Activated CD8-positive, alpha-beta memory T cell treated with anti-CD3 and anti-CD28 coated beads, Interleukin-2, amount 10 ng/mL, durations not matched to agents 7 days and 5 days (primary cell): ENCODE results near the gene DGKD. TPM values are rescaled to one million over a fixed set of nuclear protein-coding genes. Genes with fewer than 3 reads are reported as not detected.
A peak's percentile ranks its signal among the peaks of the same experiment; 100 is the strongest.
"Not testable (repeated sequence)": the region's sequence is repeated elsewhere in the genome, so short reads cannot be mapped to it uniquely, and the experiment has no call there.

Experiments used
- ATAC-seq: fragments of 150-1000 bp; cut with Tn5 transposase; one replicate; pipeline ENCODE4 v1.10.0; 2021; ENCODE audit warnings: moderate library complexity
- CTCF ChIA-PET: fragments of 350-600 bp; sonication (Branson Sonifier 250); formaldehyde crosslinking; loops from one replicate; lab custom pipeline; 2021; ENCODE audit warnings: antibody characterized with exemption; lab: Charles Lee
- DNase-seq: peaks from one replicate; pipeline ENCODE4 v3.0.0-alpha.2; 2020
- H3K27ac Mint-ChIP-seq: one replicate; pipeline ENCODE4 v1.8.0; 2021; ENCODE audit warnings: mild to moderate bottlenecking, mixed read lengths
- H3K27me3 Mint-ChIP-seq: one replicate; pipeline ENCODE4 v1.8.0; 2021; ENCODE audit warnings: mixed read lengths
- H3K36me3 Mint-ChIP-seq: one replicate; pipeline ENCODE4 v1.8.0; 2021; ENCODE audit warnings: mild to moderate bottlenecking, mixed read lengths
- H3K4me1 Mint-ChIP-seq: one replicate; pipeline ENCODE4 v1.8.0; 2021; ENCODE audit warnings: mixed read lengths
- H3K4me3 Mint-ChIP-seq: one replicate; pipeline ENCODE4 v1.8.0; 2021; ENCODE audit warnings: mild to moderate bottlenecking, moderate library complexity, mixed read lengths
- H3K9me3 Mint-ChIP-seq: one replicate; pipeline ENCODE4 v1.8.0; 2022; ENCODE audit warnings: low read depth, mixed read lengths
- total RNA-seq, 2 experiments: library from RNA; stranded (reverse); gene quantifications; one replicate each; pipeline ENCODE4 v1.2.3, GENCODE V29; 2021

The DGKD gene
- total RNA-seq, 2 experiments from 2014 or later: 42.3 to 92.4 TPM

DNA sequence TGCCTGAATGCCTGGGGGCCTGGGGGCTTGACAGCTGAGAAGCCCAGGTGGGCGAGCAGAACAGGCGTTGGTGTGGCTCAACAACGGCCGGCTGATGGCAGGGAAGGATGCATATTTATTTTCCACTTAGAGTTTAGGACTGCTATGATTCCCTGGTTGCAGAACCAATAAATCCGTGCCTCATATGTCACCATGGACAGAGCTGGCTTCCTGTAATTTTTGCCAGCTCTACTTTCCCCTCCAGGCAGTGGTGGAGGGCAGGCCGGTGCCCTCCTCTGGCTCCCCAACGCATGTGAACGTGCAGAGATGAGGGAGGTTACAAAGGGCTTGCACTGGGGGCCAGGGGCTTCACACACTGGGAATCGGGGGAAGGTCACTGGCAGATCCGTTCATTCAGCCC lies 28.5 kb upstream of the DGKD start:
- no peaks in the 10 kb centered on the region for H3K9me3 Mint-ChIP-seq
- H3K4me3 Mint-ChIP-seq: no peak overlapping the region
- DNase-seq: no peak
- CTCF ChIA-PET: interaction anchor here (0.7 to 1.9 kb wide), 2 partner anchors 10 to 117 kb away, joined by 3 to 8 read pairs; no protein-coding TSS in a partner anchor
- ATAC-seq: no peak
- H3K27me3 Mint-ChIP-seq: peaks cover 8% of the 10 kb centered on the region
- H3K36me3 Mint-ChIP-seq: peaks cover 1% of the 10 kb centered on the region
- peaks cover 25% of the 10 kb centered on the region for H3K4me1 Mint-ChIP-seq
- H3K27ac Mint-ChIP-seq: no peak overlapping the region

DNA sequence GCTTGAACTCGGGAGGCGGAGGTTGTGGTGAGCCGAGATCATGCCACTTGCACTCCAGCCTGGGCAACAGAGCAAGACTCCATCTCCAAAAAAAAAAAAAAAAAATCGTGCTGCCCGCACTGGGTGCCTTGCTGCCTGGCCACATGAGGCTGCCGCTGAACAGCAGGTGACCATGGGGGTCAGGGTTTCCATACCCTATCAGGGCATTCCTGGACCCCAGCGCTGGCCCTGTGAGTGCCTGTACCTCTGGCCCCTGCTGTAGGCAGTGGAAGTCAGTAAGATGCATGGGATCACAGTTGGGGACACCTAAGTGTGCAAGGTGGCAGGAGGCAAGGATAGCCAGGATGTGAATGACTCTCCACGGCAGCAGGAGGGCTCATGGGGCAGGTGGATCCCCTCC lies 27.8 kb upstream of the DGKD start:
- DNase-seq: no peak
- H3K4me1 Mint-ChIP-seq: peaks cover 32% of the 10 kb centered on the region
- H3K9me3 Mint-ChIP-seq: no peaks in the 10 kb centered on the region
- H3K27me3 Mint-ChIP-seq: peaks cover 2% of the 10 kb centered on the region
- peaks cover 3% of the 10 kb centered on the region for H3K36me3 Mint-ChIP-seq
- H3K4me3 Mint-ChIP-seq: no peak overlapping the region
- CTCF ChIA-PET: interaction anchor here (1.9 kb wide), 1 partner anchor 9 kb away, joined by 8 read pairs; no protein-coding TSS in a partner anchor
- no peak for ATAC-seq
- H3K27ac Mint-ChIP-seq: no peak overlapping the region

DNA sequence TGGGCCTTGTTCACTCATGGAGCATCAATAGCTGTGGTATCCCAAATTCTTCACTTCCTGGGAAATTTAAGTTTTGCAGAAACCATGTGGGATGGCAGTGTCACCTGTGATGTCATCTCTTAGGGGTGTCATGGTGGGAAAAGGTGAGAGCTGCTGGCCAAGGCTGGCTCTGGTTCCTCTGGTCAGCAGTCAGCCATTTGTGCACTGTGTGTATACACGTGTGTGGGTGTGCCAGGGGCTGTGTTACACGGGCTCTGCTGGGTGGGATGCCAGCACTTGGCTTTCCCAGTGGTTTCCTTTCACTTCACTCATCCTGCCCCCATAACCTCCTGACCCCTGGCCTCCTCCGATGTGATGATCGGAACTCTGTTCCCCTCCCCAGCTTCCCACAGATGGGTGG lies 25.4 kb upstream of the DGKD start:
- no peaks in the 10 kb centered on the region for H3K9me3 Mint-ChIP-seq
- ATAC-seq (no peak), DNase-seq (no peak)
- no peaks in the 10 kb centered on the region for H3K27me3 Mint-ChIP-seq
- H3K27ac Mint-ChIP-seq: no peak overlapping the region
- H3K4me1 Mint-ChIP-seq: peaks cover 35% of the 10 kb centered on the region
- CTCF ChIA-PET: interaction anchor here (0.6 kb wide), 1 partner anchor 492 kb away, joined by 3 read pairs; no protein-coding TSS in a partner anchor
- no peak overlapping the region for H3K4me3 Mint-ChIP-seq
- peaks cover 6% of the 10 kb centered on the region for H3K36me3 Mint-ChIP-seq

GRCh38 chr2:233329489-233330135 lies 24.7 kb upstream of the DGKD start:
- CTCF ChIA-PET: interaction anchor here (2.4 kb wide), 1 partner anchor 8 kb away, joined by 12 read pairs; no protein-coding TSS in a partner anchor
- Mint-ChIP-seq H3K27ac (no peak overlapping the region), H3K27me3 (no peaks in the 10 kb centered on the region), H3K4me3 (no peak overlapping the region), H3K36me3 (peaks cover 6% of the 10 kb centered on the region), H3K9me3 (no peaks in the 10 kb centered on the region), H3K4me1 (peaks cover 41% of the 10 kb centered on the region)
- no peak for DNase-seq
- no peak for ATAC-seq

GRCh38 chr2:233331536-233331935 lies 22.8 kb upstream of the DGKD start:
- Mint-ChIP-seq H3K36me3 (peaks cover 6% of the 10 kb centered on the region), H3K4me3 (peak overlapping the region; percentile 46), H3K27ac (peak overlapping the region; percentile 96), H3K4me1 (peaks cover 47% of the 10 kb centered on the region), H3K27me3 (no peaks in the 10 kb centered on the region), H3K9me3 (no peaks in the 10 kb centered on the region)
- ATAC-seq (peak; percentile 94), DNase-seq (peak; percentile 93)
- CTCF ChIA-PET: interaction anchor here (0.6 to 2.5 kb wide), 14 partner anchors 10 to 112 kb away, joined by 3 to 16 read pairs (median 4); partner anchors contain the start of genes ATG16L1 and DGKD

GRCh38 chr2:233332125-233332524 lies 22.2 kb upstream of the DGKD start:
- CTCF ChIA-PET: interaction anchor here (0.6 to 2.5 kb wide), 12 partner anchors 10 to 111 kb away, joined by 3 to 16 read pairs (median 4); partner anchors contain the start of genes ATG16L1 and DGKD
- no peaks in the 10 kb centered on the region for H3K27me3 Mint-ChIP-seq
- H3K4me3 Mint-ChIP-seq: no peak overlapping the region
- ATAC-seq: peak; percentile 7
- H3K4me1 Mint-ChIP-seq: peaks cover 47% of the 10 kb centered on the region
- H3K36me3 Mint-ChIP-seq: peaks cover 6% of the 10 kb centered on the region
- no peak for DNase-seq
- H3K9me3 Mint-ChIP-seq: no peaks in the 10 kb centered on the region
- peak overlapping the region; percentile 96 for H3K27ac Mint-ChIP-seq

DNA sequence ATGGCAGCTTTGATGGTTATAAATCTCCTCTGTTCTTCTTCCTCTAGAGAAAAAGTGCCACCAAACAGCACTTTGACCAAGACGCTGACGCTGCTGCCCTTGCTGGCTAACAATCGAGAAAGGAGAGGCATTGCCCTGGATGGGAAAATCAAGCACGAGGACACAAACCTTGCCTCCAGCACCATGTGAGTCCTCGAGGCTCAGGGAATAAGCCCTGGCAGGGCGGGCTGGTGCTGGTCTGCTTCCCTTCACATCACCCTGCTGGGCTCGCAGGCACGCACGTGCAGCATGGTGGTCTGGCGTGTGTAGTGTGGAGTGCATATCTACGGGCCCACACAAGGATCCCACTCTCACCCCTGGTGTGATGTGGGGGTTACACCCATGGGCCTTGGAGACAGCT lies 19.4 kb upstream of the DGKD start:
- Mint-ChIP-seq H3K36me3 (peaks cover 5% of the 10 kb centered on the region), H3K9me3 (no peaks in the 10 kb centered on the region), H3K27ac (no peak overlapping the region), H3K4me1 (peaks cover 45% of the 10 kb centered on the region), H3K27me3 (no peaks in the 10 kb centered on the region), H3K4me3 (no peak overlapping the region)
- no peak for DNase-seq
- CTCF ChIA-PET: interaction anchor here (3.8 kb wide), 1 partner anchor 19 kb away, joined by 23 read pairs; the partner anchor contains the start of gene DGKD
- ATAC-seq: no peak

DNA sequence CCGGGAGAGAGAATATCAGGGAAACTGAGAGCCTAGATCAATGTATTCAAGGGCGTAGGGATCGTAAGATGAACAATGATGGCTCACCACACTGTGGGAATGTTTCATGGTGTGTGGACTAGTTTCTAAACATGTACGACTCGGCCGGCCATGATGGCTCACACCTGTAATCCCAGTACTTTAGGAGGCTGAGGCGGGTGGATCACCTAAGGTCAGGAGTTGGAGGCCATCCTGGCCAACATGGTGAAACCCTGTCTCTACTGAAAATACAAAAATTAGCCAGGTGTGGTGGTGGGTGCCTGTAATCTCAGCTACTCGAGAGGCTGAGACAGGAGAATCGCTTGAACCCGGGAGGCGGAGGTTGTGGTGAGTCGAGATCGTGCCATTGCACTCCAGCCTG lies 18.2 kb upstream of the DGKD start:
- peaks cover 36% of the 10 kb centered on the region for H3K4me1 Mint-ChIP-seq
- DNase-seq, H3K27me3 Mint-ChIP-seq, ATAC-seq, H3K4me3 Mint-ChIP-seq, H3K36me3 Mint-ChIP-seq, H3K9me3 Mint-ChIP-seq, H3K27ac Mint-ChIP-seq: not testable (repeated sequence)
- CTCF ChIA-PET: interaction anchor here (0.6 to 3.8 kb wide), 4 partner anchors 10 to 28 kb away, joined by 3 to 23 read pairs (median 6); partner anchors contain the start of gene DGKD

- CTCF ChIA-PET: interaction anchor here (1.0 to 3.8 kb wide), 3 partner anchors 11 to 18 kb away, joined by 4 to 23 read pairs (median 8); partner anchors contain the start of gene DGKD
- Mint-ChIP-seq H3K4me1 (peaks cover 32% of the 10 kb centered on the region), H3K27ac (no peak overlapping the region), H3K9me3 (no peaks in the 10 kb centered on the region), H3K4me3 (no peak overlapping the region), H3K36me3 (peaks cover 3% of the 10 kb centered on the region), H3K27me3 (no peaks in the 10 kb centered on the region)
- ATAC-seq (no peak), DNase-seq (no peak)
These were observed 17.8 kb upstream of the DGKD start for GRCh38 chr2:233336541-233336940.

DNA sequence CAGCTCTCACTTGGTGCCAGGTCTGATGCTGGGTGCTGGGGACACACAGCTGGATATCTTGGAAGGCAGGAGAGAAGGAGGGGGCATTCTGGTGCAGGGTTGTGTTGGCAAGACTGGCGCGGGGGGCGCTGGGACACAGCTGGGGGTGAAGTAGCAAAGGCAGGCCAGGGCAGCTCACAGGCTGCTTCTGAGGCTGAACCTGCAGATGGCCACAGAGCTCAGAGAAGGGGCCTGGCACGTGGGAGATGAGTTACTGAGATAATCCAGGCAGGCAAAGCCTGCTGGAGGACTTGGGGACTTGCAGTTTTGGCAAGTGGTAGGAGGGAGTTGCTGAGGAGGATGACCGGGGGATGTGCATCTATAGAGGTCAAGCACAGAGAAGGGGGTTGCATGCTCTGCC lies 16.2 kb upstream of the DGKD start:
- no peak for ATAC-seq
- Mint-ChIP-seq H3K27ac (no peak overlapping the region), H3K9me3 (no peaks in the 10 kb centered on the region), H3K4me1 (peaks cover 20% of the 10 kb centered on the region), H3K27me3 (no peaks in the 10 kb centered on the region), H3K36me3 (no peaks in the 10 kb centered on the region), H3K4me3 (no peak overlapping the region)
- DNase-seq: no peak
- CTCF ChIA-PET: interaction anchor here (0.8 to 1.3 kb wide), 2 partner anchors 9 to 15 kb away, joined by 3 to 5 read pairs; no protein-coding TSS in a partner anchor

GRCh38 chr2:233338812-233339368 lies 15.4 kb upstream of the DGKD start:
- Mint-ChIP-seq H3K27ac (no peak overlapping the region), H3K9me3 (no peaks in the 10 kb centered on the region), H3K27me3 (peaks cover 6% of the 10 kb centered on the region), H3K36me3 (no peaks in the 10 kb centered on the region), H3K4me1 (peaks cover 13% of the 10 kb centered on the region), H3K4me3 (no peak overlapping the region)
- ATAC-seq (no peak), DNase-seq (no peak)
- CTCF ChIA-PET: interaction anchor here (0.8 kb wide), 1 partner anchor 8 kb away, joined by 3 read pairs; no protein-coding TSS in a partner anchor

GRCh38 chr2:233339427-233339826 lies 14.9 kb upstream of the DGKD start:
- Mint-ChIP-seq H3K36me3 (no peaks in the 10 kb centered on the region), H3K9me3 (no peaks in the 10 kb centered on the region), H3K4me3 (no peak overlapping the region), H3K27me3 (peaks cover 7% of the 10 kb centered on the region), H3K27ac (no peak overlapping the region), H3K4me1 (peaks cover 9% of the 10 kb centered on the region)
- ATAC-seq: no peak
- DNase-seq: no peak
- CTCF ChIA-PET: interaction anchor here (1.6 kb wide), 1 partner anchor 14 kb away, joined by 3 read pairs; no protein-coding TSS in a partner anchor

GRCh38 chr2:233341296-233341695 lies 13.0 kb upstream of the DGKD start:
- Mint-ChIP-seq H3K9me3 (no peaks in the 10 kb centered on the region), H3K36me3 (no peaks in the 10 kb centered on the region), H3K4me1 (no peaks in the 10 kb centered on the region), H3K27ac (no peak overlapping the region), H3K4me3 (no peak overlapping the region), H3K27me3 (peaks cover 7% of the 10 kb centered on the region)
- ATAC-seq: no peak
- no peak for DNase-seq
- CTCF ChIA-PET: interaction anchor here (1.8 to 2.9 kb wide), 2 partner anchors 13 to 14 kb away, joined by 4 to 13 read pairs; partner anchors contain the start of gene DGKD
